GM18873 (cell line): ENCODE data around the gene KRT38.
"Not testable (repeated sequence)": the region's sequence is repeated elsewhere in the genome, so short reads cannot be mapped to it uniquely, and the experiment has no call there.

Experiments
- ATAC-seq: cut with Tn5 transposase; IDR thresholded peaks from one replicate; pipeline ENCODE4 v1.9.1; 2021; ENCODE audit warnings: mild to moderate bottlenecking, moderate library complexity, moderate number of reproducible peaks; ENCODE audit not compliant: unreplicated experiment, low FRiP score

KRT38 gene

DNA sequence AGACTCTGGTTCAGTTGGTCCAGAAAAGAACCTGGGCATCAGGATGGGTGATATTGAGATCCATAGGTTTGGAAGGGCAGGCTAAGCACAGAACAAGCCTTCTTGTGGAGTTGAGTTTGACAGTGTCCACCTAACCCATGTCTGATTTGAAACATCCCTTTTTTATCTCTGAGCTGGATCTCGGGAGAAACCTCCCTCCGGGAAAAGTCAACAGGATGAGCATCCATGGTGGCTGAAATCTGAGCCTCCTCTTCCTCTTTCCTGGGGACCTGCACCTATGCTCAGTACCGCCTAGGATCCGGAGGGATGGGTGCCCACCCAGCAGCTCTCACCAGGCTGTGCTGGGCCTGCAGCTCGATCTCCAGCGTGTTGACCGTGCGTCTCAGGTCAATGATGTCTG is 23.0 kb upstream of the KRT38 start:
- no peak for ATAC-seq

DNA sequence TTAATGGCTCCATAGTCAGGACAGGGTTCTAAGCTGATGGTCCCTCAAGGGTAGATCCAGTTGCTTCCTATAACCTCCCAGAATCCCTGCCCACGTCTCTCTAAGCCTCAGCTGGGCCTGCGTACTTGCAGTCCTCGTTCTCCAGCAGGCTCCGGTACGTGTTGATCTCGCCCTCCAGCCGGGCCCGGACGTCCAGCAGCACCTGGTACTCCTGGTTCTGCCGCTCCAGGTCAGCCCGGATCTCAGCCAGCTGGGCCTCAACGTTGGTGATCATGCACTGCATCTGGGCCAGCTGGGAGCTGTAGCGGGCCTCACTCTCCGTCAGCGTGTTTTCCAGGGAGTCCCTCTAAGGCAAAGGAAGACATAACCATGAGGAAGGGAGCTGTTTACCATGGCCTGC is 21.9 kb upstream of the KRT38 start:
- ATAC-seq = no peak

DNA sequence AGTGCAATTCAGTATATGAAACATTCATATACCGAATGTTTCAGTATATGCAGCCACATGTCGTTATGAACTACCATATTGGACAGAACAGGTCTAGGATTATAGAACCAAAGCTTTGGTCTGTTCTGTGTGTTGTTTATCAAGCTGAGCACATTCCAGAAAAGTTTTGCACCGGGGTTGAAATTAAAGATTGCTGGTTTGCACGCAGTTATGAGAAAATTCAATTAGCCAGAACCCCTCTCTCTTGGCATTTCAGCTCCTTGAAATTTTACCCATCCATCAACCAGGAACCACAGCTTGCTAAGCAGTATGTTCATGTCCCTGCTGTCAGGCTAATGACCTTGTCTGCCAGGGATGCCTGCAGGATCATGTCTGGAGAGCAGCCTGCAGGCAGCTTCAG is 16.9 kb upstream of the KRT38 start:
- no peak for ATAC-seq

DNA sequence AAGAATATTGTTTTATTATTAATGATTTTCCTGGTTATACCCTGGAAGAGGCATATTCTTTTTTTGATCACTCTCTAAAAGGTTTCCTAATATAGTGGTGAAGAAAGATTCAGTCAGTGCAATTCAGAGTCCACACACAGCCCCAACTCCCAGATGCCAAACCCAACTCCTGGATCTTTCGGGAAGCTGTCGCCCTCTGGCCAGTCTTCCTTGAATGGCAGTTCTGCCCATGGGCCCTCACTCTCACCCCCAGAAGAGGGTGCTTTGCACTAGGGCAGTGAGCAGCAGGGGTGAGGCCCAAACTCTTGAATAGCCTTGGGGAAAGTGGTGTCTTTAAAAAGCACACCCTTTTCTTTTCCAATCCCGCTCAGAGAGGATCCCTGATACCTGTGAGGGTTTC is 15.4 kb upstream of the KRT38 start:
- no peak for ATAC-seq

DNA sequence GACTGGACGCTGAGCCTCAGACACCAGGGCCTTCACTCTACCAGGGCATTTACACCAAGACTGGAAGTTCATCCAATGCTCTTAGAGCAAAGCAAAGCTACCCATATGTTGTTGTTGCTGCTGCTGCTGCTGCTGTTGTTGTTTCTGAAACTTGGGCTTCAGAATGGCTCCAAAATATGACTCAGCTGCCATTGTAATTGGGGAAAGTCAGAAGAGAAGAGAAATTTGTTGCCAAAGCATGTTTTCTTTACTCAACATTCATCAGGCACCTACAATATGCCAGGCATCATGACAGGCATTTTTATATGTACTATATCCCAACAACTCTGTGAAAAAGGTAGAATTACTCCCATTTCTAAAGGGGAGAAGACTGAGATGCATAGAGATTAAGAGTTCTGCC is 14.5 kb upstream of the KRT38 start:
- ATAC-seq = no peak

DNA sequence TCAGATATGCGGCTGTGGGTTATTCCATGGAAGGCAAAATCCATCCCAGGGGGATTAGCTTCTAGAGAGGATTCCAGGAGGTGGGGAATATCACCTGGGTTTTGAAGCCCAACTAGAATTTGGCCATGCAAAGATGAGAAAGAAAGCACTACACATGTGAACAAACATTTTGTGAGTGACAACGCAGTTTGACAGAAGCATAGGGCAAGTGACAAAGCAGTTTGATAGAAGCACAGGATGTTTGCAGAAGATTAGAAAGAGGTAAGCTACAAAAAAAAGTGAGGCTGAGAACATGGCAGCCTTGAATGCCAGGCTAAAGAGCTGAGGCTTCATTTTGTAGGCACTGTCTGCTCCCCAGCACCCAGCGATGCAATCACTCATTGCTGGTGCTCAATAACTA is 12.3 kb upstream of the KRT38 start:
- no peak for ATAC-seq

DNA sequence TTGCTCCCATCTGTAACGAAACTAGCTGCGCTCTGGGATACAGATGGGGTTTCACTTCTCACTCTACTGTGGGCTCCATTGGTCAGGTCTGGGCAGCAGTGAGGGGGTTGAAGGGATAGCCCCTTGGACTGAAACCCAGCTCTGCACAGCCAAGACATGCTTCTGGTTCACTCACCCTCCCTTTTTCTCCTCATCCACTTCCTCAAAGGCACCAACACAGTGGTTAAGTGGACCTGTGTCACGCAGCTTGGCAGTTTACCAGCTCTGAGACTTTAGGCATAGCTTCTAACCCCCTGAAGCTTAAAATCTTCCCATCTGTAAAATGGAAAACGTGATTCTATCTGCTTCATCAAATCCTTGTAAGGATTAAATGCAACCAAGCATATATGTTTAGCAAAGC is 11.5 kb upstream of the KRT38 start:
- no peak for ATAC-seq

DNA sequence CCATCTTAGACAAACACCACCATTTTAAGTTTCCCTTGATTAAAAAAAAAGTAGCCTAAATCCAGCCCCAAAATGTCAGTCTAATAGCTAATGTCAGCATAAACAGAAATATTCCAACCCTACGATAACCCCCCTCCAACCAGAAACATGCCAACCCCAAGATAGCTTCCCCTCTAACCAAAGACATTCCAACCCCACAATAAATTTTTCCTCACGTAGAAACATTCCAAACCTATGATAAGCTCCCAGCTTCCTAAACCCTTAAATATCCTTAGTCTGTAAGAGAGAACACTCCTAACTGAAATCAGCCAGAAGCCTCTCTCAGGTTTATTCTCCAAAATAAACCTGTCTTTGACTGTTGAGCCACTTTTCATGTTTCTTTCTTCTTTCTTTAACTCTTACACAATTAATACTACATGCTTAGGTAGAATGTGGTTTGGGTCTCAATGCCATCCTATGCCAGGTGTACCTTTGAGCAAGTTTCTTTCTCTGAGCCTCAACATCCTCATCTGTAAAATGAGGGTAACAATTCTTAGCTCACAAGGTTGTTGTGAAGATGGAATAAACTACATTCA is 10.5 kb upstream of the KRT38 start:
- no peak for ATAC-seq

DNA sequence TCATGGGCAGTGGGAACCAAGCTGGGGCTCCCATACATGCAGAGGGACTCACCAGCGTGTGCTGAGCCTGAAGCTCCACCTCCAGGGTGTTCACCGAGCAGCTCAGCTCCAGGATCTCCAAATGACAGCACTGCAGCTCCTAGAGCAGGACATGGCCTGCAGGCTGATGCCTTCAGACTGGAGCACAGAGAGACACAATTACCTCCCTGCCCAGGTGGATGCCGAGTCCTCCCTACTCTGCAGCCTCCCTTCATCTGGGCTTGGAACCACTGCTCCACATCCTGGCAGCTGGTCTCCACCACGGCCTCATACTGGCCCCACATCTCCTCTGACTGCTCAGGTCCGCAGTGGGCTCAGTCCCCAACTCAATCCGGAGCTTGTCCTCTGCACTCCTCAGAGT is 8.2 kb upstream of the KRT38 start:
- ATAC-seq = no peak

DNA sequence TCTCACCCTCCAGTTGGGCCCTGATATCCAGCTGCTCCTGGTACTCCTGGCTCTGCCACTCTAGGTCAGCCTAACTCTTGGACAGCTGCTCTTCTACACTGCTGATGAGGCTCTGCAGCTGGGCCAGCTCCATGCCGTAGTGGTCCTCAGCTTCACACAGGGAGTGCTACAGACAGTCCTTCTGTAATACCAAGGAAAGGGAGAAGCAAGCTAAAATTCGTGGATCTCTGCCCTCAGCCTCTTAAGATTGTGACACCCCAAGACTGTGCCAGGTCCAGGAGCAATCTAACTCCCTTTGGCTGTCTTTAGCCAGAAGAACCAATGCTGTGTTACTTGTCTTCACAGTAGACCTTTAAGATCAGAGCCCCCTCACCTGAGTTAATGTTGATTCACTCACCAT is 7.7 kb upstream of the KRT38 start:
- no peak for ATAC-seq

DNA sequence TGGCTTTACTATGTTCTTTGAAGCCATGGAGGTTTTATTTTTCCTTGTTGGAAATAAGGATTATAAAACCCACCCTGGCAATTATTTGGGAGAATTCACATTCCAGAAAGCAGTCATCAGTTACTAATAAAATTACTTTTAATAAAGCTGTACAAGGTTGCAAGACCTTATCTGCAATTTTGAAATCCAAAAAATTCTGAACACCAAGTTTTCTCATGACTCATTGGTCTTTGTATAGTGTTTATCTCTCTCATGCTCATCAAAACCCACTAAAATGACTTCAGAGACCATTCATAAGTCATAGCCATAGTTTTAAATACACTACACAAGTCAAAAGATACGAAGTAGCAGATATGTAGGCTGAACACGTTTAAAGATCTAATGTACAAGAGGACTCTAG is 6.0 kb upstream of the KRT38 start:
- no peak for ATAC-seq

DNA sequence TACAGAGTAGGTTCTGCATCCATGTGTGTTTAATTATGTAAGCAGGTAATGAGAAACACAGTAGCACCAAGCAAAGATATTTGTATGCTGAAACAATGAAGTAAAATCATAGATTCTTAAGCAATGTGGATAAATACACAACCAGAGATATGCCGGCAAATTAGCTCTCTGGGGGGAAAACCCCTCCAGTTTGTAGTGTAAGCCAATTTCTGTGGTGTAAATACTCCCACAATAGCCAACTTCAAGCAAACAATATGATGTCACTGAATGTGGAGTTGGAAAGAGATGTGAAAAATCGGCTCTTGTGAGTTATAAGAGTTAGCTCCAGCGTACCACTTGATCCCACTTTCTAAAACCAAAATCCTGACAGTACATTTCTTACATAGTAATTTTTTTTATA is 3.9 kb upstream of the KRT38 start:
- no peak for ATAC-seq

DNA sequence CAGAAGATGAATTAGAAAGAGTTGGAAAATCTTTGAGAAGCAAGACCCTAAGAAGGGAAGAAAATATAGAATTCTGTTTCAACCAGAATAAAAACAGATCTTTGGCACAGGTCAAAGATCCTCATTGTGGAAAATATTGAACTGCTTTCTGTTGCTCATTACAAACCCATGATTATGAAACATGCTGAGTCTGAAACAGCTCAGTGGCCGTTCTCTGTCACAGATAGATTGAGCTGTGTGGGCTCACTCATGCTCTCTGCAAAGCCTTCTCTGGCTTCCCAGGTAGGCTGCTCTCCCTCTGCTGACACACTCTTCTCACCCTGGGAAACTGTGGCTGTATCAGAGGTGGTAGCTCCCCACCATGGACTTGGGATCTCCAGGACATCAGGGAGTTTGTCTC is 3.4 kb upstream of the KRT38 start:
- ATAC-seq = no peak

DNA sequence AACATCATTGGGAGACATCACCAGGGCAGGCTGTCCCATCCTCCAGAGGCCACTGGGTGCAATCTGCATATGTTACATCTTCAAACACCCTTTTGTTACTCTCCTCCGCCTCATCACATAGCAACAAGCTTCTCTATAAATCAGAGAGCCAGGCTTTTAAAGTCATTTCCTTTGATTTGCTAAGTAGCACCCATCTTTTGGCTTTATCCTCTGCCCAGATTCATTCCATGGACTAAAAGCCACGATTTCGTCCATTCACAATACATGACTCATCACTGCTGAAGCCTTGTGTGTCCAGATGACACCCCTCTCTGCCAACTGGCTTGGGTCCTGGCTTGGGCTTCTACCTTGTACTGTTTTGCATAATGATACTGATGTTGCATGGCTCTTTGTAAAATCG is 2.0 kb upstream of the KRT38 start:
- ATAC-seq = no peak

DNA sequence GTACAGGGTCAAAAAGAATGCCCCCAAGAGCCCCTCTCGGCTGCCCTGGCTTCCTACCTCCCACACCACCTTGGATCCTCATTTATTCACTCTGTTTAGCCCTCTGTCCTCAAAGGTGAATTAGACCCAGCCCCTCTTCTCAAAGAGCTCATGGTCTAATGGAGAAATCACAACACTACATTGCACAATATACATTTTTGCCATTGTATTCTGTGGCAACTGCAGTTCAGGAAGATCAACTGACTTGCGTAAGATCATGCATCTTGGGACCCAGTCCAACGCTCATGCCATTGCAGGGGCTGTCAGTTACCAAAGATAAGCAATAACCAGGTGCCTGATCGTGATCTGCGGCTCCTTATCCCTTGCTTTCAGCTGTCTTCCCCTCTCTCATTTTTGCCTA is 1.4 kb downstream of the KRT38 start:
- ATAC-seq = no peak

DNA sequence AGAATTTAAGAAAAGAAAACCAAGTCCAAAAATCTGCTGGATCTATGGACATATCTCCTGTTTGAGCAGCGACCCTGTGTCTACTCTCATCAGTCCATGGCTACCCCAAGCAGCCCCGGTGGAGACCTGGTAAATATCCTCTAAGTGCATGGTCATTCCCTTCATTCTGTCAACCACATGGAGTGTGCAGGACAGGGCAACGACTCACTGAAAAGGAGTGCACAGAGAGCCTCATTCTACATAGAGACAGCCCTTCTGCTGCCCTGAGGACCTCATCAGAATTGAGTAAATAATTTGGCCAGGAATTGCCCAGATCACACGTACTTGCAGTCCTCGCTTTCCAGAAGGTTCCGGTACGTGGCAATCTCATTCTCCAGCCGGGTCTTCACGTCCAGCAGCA is 3.0 kb downstream of the KRT38 start:
- ATAC-seq = no peak

DNA sequence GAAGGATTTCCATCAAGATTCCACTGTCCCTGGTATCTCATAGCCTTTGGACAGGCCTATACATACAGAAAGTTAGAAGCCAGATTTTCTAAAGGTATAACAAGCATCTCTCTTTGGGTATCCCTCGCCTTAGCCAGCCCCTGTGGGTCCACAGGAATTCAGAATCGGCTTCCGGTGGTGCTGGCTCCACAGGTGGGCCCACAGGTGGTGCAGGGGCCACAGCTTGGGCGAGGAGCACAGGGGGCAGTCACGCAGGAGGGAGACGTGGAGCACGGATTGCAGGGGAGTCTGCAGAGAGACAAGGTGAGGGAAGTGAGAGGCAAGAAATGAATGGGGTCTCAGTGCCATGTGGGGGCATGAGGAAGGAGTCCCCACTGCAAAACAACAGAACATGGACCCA is 3.5 kb downstream of the KRT38 start:
- no peak for ATAC-seq

DNA sequence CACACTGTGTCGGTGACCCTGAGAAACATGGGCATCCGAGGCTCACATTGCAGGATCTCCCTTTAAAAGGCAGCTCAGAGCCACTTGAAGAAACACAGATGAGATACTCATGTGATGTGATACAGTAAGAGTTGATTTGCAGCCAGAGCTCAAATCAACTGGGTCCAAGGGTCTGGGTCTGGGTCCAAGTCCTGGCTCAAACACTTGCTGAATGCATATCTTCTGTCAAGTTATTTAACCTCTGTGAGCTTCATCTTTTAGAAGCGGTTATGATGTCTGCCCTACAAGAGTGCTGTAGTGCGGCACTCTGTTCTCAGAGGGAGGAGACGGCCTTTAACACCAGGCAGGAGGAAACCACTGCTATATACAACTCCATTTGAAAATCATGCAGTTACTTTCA is 6.4 kb downstream of the KRT38 start:
- no peak for ATAC-seq

DNA sequence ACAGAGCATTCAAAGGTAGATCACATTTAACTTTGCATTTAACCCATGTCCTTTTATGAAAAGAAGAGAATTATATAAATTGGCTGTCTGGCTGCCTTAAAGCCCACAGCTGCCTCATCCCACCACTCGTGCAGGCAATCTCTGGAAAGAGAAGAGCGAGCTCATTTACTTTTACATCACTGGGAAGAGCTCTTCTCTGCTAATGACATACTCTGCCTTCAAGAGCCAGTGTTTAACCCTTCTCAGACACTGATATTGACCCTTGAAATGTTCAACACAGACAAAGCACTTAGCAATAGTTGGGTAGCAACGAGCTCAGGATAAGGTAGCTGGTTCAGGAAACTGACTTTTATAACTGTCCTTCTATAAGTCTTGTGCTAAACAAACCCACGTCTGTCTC is 6.8 kb downstream of the KRT38 start:
- no peak for ATAC-seq

DNA sequence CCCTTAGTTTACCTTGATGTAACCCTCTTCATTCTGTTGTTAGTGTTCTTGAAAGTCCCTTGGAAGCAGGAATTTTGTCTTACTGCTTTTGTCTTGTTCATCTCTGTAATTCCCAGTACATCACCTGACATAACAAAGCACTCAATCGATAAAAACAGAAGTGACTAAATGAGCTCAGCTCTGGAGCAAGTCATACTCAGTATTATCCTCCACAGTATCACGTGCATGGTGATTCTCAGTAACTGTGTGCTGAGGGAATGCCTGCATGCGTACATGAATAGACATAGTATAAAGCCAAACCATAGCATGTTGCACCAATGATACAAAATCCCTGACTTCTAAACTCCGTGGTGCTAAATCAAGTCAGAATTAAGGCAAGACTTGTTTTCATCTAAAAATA is 7.2 kb downstream of the KRT38 start:
- no peak for ATAC-seq

DNA sequence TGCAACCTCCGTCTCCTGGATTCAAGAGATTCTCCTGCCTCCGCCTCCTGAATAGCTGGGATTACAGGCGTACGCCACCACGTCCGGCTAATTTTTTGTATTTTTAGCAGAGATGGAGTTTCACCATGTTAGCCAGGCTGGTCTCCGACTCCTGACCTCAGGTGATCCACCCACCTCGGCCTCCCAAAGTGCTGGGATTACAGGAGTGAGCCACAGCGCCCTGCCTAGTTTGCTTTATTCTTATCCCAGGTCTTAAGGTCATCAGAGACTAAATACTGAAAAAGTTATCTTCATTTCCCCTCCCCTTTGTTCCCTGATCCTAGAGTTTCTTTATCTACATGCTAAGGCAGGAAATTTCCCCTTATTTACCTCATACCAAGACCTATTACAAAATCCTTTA is 10.4 kb downstream of the KRT38 start:
- ATAC-seq = not testable (repeated sequence)

DNA sequence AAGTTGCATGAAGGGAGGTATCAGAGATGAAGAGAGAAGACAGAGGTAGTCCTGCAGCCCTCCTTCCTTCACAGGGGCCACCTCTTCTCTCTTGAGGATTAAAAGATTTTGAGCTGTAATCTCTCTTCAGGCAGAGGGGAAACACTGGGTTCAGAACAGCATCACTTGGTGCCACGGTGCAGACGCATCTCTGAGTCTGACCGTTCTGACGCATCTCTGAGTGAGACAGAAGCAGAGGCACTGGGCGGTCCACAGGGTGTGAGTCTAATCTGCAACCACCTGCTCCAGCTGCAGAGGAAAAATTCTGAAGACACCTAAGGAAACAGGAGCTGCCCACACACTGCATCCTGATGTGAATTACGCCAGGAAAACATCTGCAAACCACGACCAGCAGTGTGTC is 11.1 kb downstream of the KRT38 start:
- no peak for ATAC-seq

DNA sequence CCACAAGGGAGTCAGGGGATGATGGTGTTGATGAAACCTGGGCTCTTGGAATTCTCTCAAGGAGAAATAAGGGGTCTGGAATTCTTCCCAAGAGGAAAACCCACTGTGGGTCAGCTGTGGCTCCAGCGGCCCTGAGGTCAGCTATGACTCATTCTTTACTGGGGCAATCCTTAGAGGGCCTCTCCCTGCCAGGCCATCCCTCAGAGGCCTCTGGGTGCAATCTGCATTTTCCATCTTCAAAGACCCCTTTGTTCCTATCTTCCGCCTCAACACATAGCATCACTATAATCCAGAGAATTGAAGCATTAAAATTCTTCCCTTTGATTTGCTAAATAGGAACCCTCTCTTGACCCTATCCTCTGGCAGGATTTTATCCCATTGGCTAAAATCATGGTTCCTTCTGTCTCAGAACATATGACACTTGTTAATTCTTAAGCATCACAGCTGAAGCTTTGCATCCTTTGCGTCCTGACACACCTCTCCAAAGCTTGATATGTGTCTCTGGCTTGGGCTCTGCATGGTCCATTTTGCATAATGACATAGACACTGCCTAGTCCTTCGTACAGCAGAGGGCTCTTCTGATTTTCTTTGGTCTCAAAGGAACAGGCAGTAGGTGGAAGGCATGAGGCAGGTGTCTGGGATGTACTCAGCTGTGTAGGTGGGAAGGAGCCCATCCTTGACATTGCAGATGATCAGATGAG is 12.0 kb downstream of the KRT38 start:
- ATAC-seq = no peak
